Measurements from ENCODE around the gene CRYZL1.
"Not testable (repeated sequence)": the region's sequence is repeated elsewhere in the genome, so short reads cannot be mapped to it uniquely, and the experiment has no call there.

CRYZL1 gene

GRCh38 chr21:33660406-33660805, 18.9 kb upstream of the CRYZL1 start:
- no peak for DNase-seq

GRCh38 chr21:33659568-33659949, 18.0 kb upstream of the CRYZL1 start:
- no peak for DNase-seq

GRCh38 chr21:33658919-33659567, 17.5 kb upstream of the CRYZL1 start:
- DNase-seq = no peak

- no peak for DNase-seq
Measured at GRCh38 chr21:33657124-33657820, 15.7 kb upstream of the CRYZL1 start.

- DNase-seq = no peak
Measured at GRCh38 chr21:33655588-33656221, 14.2 kb upstream of the CRYZL1 start.

- DNase-seq = no peak
Measured at GRCh38 chr21:33654412-33654811, 12.9 kb upstream of the CRYZL1 start.

GRCh38 chr21:33651965-33652680, 10.6 kb upstream of the CRYZL1 start:
- DNase-seq = no peak

- no peak for DNase-seq
Measured at GRCh38 chr21:33650929-33651509, 9.5 kb upstream of the CRYZL1 start.

GRCh38 chr21:33650230-33650629, 8.7 kb upstream of the CRYZL1 start:
- DNase-seq = no peak

- DNase-seq = no peak
Measured at GRCh38 chr21:33648555-33648954, 7.0 kb upstream of the CRYZL1 start.

GRCh38 chr21:33647587-33647986, 6.0 kb upstream of the CRYZL1 start:
- DNase-seq = no peak

GRCh38 chr21:33645730-33646129, 4.2 kb upstream of the CRYZL1 start:
- DNase-seq = no peak

- no peak for DNase-seq
Measured at GRCh38 chr21:33644383-33645074, 3.0 kb upstream of the CRYZL1 start.

GRCh38 chr21:33643658-33644311, 2.2 kb upstream of the CRYZL1 start:
- DNase-seq = no peak

- peak; percentile 7 for DNase-seq
Measured at GRCh38 chr21:33642896-33643657, 1.5 kb upstream of the CRYZL1 start.

- peak; percentile 100 for DNase-seq
Measured at GRCh38 chr21:33642027-33642895, 720 bp upstream of the CRYZL1 start, which contains the start of gene ITSN1. TSS of gene ITSN1 (plus strand) at chr21:33642501. CDS start at chr21:33718829, 76,328 bp downstream.

- DNase-seq = no peak
Measured at GRCh38 chr21:33640697-33641351, 717 bp downstream of the CRYZL1 start.

- DNase-seq = no peak
Measured at GRCh38 chr21:33634254-33634653, 7.3 kb downstream of the CRYZL1 start.

GRCh38 chr21:33626151-33626550, 15.4 kb downstream of the CRYZL1 start:
- DNase-seq = not testable (repeated sequence)

All from effector CD4-positive, alpha-beta T cell (primary cell).